Urothelium cell line (cell line): ENCODE results near the gene CHD9.
"Not testable (repeated sequence)": the region's sequence is repeated elsewhere in the genome, so short reads cannot be mapped to it uniquely, and the experiment has no call there.

Source experiments
- DNase-seq: peaks from one replicate; pipeline ENCODE4 v3.0.0; 2011; ENCODE audit warnings: low spot score, mixed read lengths
- FAIRE-seq: peaks from 2 replicates; lab custom pipeline; 2011; peaks lifted over from hg19 to GRCh38; lab: Jason Lieb, UNC

CHD9 gene

DNA sequence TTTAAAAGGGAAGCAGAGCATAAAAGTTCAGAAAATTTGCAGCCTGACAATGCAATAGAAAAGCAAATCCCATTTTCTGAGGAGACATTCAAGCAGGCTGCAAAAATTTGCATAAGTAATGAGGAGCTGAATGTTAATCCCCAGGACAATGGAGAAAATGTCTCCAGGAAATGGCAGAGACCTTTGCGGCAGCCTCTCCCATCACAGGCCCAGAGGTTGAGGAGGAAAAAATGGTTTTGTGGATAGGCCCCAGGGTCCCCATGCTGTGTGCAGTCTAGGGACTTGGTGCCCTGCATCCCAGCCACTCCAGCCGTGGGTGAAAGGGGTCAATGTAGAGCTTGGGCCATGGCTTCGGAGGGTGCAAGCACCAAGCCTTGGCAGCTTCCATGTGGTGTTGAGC is 19.5 kb downstream of the CHD9 start:
- DNase-seq, FAIRE-seq: not testable (repeated sequence)

DNA sequence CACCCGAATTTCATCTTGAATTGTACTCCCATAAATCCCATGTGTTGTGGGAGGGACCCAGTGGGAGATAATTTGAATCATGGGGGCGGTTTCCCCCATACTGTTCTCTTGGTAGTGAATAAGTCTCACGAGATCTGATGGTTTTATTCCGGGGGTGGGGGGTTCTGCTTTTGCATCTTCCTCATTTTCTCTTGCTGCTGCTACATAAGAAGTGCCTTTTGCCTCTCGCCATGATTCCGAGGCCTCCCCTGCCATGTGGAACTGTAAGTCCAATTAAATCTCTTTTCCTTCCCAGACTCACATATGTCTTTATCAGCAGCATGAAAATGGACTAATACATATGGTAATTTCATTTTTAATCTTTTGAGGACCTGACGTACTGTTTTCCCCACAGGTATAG is 20.7 kb downstream of the CHD9 start:
- DNase-seq, FAIRE-seq: not testable (repeated sequence)

DNA sequence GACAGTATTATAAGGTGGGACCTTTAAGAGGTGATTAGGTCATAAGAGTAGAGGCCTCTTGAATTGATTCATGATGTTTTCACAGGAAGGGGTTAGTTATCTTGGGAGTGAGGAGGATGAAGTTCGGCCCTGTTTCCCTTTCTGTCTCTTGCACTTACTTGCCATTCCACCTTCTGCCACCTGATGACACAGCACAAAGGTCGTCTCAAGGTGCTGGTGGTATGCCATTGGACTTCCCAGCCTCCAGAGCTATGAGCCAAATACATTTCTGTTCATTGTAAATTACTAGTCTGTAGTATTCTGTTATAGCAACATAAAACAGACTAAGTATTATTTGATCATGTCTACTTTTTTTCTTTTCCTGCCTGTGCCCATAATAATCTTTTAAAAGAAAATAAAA is 23.5 kb downstream of the CHD9 start:
- no peak for DNase-seq
- no peak for FAIRE-seq

DNA sequence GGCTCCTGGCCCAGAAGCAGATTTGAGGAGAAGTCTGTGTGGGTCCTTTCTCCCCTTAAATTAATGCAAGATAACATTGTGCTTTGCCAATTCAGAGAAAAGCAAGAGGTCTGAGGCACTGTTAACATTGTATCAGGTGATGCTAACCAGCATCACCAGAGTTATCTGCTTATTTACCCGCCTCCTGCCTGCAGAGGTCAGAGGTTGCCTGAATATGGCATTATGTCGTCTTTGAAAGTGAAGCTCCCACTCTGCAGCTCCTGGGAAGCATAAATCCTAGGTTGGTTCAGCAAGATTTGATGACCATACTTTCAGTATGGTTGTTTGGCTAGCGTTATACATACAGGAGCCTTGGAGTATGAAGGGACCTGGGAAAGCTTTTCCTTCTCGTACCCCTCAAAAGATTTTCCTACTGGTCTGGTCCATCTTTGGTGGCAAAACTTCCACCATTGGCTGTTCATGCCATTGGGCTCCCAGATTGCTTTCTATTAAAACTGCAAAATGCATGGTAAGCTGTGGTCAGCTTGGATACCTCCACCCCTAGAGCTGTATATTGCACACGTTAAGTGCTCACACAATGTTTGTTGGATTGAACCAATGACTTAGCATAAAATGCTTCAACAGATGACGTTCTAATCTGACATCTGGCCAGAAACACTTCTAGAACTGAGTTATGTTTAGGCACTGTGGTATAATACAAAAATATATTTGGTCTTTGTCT is 24.1 kb downstream of the CHD9 start:
- FAIRE-seq (no peak), DNase-seq (no peak)

DNA sequence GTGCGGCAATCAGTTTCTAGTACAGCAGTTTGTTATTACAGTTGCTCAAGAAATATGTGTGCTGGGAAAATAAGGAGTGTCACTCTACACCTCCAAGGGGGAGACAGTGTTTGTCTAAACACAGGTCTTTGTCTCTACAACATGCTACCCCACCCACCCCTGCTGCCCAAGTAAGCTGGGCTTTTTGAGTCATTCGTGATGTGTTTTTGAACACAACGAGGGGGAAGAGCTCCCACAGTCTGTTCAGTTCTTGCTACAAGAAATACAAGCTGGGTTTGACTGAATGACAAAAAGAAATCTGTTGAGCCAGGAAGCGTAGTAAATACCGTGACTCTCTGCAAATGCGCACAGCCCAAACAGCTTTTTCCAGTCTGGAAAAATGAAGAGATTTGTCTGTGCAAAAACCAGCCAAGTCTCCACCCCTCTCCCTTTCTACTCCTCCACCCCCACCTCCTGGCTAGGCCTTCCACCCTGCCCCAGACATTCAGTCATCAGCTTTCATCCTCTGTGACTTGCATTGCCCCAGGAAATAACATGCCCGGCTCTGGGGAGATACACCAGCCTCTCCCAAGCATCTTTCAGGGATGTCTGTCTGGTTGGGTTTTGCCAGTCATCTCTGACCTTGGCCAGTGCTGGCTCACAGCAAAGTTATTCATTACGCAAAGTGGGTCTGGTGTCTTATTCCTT is 25.7 kb downstream of the CHD9 start:
- no peak for FAIRE-seq
- DNase-seq = peak; percentile 41

DNA sequence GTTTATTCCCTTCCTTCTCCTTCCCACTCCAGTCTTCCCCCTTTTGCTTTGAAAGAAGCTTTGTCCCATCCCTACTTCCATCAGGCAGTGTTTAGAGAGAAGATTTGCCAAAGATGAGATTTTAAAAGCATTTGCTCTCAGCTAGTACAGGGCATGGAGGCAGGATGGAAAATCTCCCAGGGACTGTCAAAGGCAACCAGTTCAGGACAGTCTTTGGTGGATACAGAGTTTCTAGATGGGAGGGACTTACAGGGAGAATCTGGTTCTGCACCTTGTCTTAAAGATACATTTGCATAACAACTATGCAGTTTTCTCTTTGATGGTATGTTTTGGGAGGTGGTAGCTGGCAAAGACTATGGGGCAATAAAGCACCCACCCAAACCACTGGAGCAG is 26.2 kb downstream of the CHD9 start:
- DNase-seq (no peak), FAIRE-seq (no peak)

DNA sequence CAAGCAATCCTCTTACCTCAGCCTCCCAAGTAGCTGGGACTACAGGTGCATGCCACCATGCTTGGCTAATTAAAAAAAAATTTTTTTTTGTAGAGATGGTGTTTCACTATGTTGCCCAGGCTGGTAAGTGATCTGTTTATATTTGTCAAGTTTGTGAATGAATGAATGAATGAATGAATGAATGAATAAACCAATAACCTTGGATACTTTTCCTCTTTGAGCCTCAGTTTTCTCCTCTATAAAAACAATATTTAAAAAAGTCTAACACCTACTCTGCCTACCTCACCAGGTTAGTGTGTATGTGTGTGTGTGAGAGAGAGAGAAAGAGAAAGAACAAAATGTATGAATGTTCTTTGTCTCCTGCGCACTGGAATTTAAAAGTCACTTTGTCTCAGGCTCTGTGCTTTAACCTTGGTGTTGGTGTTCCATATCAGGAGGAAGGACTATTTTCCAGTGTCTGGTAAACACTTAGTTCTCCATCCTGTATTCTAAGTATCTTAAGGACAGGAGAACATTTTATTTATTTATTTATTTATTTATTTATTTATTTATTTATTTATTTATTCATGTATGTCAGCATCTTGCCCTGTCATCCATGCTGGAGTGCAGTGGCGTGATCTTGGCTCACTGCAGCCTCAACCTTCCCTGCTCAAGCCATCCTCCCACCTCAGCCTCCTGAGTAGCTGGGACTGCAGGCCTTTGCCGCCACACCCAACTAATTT is 27.1 kb downstream of the CHD9 start:
- no peak for FAIRE-seq

DNA sequence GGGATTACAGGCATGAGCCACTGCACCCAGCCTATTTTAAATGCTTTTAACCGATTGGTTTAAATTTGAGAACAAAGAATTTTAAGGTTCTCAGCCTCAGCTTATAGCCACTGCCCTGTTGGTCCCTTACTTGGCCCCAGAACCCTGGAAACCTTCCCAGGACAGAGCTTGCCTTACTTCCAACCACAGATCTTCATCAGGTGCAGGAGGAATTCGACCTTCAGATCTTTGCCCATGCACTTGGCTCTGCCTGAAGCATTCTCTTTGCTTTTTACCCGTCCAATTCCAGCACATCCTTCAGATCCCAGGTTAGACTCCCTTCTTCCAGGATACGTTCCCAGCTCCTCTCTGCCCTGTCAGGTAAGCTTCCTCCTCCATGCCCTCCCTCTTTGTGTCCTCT is 27.7 kb downstream of the CHD9 start:
- DNase-seq (no peak), FAIRE-seq (no peak)

More for the DNA sequence above, 27.1 kb downstream of the CHD9 start:
- no peak for DNase-seq

DNA sequence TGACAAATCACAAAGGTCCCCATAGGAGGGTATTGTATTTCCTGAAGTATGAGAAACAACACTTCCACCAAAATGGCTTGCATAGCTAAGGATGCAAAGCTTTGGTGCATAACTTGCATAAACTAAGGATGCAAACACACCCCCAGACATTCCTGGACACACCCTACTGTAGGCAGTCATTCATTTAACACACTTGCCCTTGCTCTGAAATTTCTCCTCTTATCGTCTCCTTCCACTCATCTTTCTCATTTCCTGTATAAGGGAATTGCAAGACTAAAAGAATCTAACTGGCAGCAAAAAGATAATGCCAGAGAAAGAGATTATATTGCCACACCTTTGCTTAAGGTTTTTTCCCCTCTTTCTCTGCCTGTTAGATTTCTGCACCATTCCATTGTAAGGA is 28.3 kb downstream of the CHD9 start:
- no peak for FAIRE-seq

DNA sequence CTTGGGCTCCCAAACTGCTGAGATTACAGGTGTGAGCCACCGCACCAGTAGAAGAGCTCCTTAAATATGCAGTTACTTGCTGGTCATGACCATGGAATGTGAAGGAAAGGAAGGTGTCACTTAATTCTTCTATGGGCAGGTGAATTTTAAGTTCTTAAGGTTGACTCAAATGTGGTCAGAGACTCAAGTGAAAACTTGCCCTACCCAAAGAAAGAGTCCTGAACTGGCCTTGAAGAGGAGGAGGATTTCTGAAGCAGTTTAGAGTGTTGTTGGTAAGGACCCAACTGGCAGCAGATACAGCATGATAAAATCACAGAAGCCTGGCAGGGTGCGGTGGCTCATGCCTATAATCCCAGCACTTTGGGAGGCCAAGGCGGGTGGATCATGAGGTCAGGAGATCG is 29.4 kb downstream of the CHD9 start:
- no peak for FAIRE-seq
- no peak for DNase-seq

More for the DNA sequence above, 28.3 kb downstream of the CHD9 start:
- no peak for DNase-seq

DNA sequence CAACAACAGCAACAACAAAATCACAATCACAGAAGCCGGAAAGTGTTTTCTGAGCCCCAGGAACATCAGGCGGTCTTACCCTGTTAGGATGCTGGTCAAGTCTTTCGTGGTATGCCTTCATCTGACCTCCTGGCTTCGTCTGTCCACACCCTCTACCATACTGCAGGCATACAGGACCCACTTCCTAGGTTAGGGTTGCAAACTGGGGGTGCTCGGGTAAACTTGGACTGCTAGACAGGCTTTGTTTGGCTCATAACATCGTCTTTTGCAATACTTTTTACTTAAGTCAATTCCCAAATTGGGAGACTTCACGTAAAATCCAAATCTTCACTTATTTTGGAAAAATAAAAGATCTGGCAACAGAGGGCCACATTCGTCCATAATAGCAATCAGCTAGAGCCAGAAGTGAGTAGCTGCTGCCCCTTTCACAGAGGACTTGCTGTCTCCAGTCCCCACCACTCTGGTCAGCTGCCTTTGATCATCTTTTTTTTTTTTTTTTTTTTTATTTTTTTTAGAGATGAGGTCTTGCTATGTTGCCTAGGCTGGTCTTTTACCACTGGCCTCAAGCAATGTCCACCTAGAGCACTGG is 30.0 kb downstream of the CHD9 start:
- DNase-seq (no peak), FAIRE-seq (no peak)

DNA sequence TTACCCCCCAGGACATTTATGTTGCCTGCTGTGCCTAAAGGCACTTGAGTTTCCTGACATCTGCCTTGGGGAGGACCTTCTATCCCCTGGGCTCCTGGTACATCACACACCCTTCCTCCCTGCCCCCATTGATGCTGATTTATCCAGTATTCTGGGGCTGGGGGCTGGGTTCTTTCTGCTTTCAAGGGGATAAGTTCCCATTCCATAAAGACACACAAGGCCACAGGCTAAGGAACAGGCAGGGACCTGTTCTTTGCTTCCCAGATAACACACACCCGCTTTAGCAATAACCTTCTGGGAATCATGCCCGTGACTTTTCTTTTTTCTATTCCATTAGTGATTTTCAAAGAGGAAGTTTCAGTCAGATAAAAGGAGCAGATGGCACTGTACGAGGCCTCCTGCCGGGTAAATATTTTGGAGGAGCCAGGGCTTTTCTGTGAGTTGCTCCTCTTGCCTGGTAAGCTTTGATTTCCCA is 30.6 kb downstream of the CHD9 start:
- DNase-seq = no peak
- no peak for FAIRE-seq

DNA sequence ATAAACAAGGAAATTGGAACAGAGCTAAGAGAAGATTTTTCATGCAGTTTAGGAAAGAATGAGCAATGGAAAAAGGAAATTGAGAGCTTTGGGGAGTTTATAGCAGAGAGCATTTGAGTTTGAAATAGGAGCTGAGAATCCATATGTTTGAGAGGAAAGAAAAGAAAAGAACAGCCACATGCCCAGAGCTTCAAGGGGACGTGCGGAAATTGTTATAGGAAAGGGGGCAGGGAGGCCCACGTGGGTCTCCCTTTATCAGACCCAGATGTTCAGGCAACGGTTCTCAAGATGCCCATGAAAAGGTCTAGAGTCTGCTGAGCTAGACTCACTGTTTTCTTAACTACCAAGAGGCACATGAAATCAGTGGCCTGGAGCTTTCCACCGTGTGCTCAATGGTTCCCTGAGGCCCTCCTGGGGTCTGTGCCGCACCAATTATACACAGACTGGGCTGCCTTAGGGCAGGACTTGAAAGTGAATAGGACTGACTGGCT is 31.2 kb downstream of the CHD9 start:
- FAIRE-seq (no peak), DNase-seq (no peak)

DNA sequence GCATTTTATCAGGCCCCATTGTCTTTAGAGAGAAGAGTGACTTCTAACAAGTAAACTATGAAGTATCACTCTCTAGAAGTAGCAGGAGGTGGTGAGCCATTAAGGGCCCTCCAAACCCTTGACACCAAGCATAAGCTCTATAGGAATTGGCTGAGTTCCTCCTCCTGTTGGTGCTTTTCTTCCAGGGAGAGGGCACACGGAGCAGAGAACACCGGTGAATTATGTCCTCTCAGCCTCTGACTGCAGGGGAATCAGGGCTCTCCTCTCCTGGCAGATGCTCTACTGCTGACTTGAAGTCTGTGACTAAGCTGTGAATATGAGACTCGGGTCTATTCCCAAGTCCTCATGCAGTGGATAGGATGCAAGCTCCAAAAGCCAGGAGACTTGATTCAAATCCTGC is 32.3 kb downstream of the CHD9 start:
- DNase-seq (no peak), FAIRE-seq (no peak)

DNA sequence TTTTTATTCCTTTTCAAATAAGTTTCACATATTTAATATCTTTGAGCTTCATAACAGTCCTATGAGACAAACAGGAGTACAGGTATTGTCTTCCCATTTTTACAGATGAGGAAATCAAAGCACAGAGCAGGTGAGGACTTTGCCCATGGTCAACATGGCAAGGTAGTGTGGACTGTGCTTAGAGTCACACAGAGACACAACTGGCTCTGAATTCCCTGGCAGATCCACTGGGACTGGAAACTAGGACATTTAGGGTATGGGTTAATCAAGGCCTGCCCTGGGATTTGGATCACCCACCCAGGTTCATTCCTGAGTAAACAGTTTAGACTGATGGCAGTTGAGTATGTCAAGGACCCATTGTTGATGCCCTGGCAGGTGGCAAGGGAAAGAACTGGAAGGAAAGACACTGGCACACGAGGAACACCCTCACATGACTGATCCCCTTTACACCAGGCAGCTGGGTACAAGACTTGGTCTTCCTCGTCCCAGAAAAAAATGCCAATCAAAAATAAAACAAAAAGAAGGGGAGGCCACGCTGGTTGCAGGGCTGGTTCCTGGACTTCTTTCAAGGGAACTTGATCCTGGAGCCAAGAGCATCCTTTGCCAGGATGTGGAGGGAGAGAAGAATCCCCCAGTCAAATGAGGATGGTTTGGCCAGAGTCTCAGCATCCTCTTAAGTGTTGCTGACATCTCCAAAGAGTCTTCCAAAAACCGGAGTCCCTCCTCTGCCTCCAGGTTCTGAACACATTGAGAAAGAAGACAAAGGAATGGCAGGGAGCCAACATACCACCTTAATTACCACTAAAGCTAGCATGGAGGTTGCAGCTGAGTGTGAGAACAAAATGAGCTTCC is 34.9 kb downstream of the CHD9 start:
- DNase-seq = no peak
- FAIRE-seq = no peak

DNA sequence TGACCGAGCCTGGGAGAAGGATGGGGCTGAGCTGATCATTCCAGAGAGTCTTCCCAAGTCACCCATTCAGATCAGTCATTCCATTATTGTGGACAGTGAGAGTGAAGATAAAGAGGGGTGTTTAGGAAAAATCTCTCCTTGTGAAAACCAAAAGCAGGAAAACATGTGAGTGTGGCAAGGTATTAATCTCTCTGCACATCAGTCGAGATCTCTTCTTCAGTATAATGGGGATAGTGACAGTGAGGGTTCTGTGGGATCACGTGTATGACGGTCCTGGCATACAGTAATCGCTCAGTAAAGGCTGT is 35.4 kb downstream of the CHD9 start:
- FAIRE-seq = no peak
- no peak for DNase-seq

DNA sequence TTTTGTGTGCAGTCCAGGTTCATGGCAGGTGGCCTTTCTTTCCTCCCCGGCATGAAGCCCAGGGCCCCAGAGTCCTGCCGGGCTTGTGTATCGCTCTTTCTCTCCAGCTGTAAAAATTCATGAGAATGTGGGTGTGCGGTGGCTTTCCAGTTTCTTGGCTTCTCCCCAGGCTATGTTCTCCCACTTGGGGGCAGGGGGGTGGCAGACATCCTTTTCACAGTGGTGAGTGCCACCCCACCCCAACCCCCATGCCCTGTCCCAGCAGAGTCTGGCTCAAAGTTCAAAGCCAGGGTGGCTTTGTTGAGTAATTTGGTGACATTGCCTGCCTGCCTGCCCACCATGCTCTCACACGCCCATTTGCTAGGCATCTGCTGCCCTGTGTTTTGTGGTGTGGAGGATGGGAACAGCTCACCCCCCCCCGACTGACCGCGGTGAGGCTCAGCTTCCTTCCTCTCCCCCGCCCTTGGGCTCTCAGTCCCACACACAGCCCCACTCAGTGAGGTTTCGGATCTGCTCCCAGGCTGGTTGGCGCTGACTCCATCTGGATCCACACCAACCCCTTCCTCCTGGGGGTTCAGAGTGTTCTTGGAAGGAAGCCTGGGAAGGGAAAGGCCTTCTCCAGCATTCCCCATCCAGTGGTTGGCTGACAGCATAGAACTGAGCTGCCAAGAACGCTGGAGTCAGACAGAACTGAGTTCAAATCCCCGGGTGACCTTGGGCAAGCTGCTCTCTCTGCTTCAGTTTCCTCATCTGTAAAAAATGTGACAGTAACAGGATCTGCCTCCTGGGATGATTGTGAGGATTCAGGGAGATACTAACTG is 36.0 kb downstream of the CHD9 start:
- FAIRE-seq (no peak), DNase-seq (peak; percentile 67)

DNA sequence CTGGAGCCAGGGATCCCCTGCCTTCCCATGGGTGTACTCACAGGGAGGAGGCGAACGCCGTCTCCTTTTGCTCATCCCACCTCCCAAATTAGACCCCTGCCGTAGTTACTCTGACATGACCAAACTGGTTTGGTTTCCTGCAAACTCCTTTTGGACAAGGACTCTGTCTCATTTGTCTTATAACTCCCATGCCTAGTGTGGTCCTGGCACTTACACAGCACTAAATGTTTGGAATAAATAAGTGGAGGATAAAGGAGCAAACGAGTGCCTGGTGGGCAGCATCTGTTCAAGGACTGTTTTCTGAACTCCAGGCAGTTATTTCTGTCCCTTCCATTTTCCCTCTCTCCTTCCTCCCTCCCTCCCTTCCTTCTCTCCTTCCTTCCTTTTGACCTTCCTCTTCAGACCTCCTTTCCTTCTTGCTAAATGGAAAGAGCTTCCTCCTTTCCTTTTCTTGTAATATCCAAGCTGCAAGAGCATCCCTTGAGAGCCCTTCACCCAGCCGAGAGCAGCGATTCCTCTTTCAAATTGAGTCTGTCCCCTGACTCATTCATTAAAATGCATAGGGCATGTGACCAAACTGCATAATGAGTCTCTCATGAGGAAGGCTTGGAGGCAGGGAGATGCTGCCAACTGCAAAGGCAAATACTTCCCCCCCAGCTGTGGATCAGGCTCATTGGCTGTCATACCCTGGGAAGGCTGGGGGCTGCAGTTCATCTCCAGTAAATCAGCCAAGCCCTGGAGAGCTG is 36.8 kb downstream of the CHD9 start:
- no peak for FAIRE-seq
- no peak for DNase-seq

DNA sequence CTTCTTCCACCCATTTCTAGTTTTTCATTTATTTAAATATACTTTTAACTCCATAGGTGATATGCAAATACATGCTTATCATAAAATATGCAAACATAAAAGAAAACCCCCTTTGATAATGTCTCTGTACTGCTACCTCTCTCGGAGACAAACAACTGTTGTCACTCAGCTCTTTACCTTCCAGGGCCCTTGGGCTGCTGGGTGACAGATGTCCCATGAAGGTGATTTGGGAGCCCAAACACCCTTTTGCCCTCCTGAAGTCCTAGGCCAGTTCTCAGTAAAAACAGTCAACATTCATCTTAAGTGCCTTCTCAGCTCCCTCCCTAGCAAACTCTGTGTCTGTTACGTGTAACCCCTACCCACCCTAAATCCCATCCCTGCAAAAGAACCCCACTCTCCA is 37.5 kb downstream of the CHD9 start:
- DNase-seq (no peak), FAIRE-seq (no peak)
